Measurements from ENCODE around the gene FTCDNL1. TPM values are rescaled to one million over a fixed set of nuclear protein-coding genes. Genes with fewer than 3 reads are reported as not detected.

The FTCDNL1 gene
- total RNA-seq, 1 donor from 2014 or later = 2.7 TPM

DNA sequence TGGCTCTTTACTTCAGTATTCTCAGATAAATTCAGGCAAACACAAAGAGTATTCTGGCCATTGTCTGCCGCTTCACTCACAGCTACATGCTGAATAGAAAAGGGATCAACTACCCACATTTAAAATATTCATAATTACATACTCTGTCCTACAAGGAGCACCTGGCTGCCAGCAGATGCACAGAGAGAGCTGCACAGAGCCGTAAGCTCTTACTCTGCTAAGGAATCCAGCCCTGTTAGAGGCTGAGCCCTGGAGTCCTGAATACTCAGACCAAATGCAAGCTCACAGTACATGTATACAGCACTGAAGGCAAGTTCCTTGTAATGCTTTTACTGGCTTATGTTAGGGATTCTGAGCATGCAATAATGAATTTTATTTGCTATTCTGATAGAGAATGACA is 80.3 kb downstream of the FTCDNL1 start:
- H4K20me1 ChIP-seq (ENCODE audit: low read depth) = no peaks in the 10 kb centered on the region
- H3K36me3 ChIP-seq = no peaks in the 10 kb centered on the region
- H3K27me3 Mint-ChIP-seq (ENCODE audit: insufficient read depth, low read depth) = peaks cover 3% of the 10 kb centered on the region
- H3K27ac ChIP-seq = no peak overlapping the region
- H3K4me1 ChIP-seq = no peaks in the 10 kb centered on the region
- no peak overlapping the region for H3K4me3 ChIP-seq
- H3K9ac ChIP-seq = no peak overlapping the region
- no peaks in the 10 kb centered on the region for H3K9me3 Mint-ChIP-seq
- H3K4me3 Mint-ChIP-seq = no peak overlapping the region
- DNase-seq (ENCODE audit: low spot score) = no peak
- no peaks in the 10 kb centered on the region for H3K79me2 ChIP-seq (ENCODE audit: low read depth)
- no peaks in the 10 kb centered on the region for H3K4me1 Mint-ChIP-seq
- H3K9me3 ChIP-seq (ENCODE audit: low read depth) = no peaks in the 10 kb centered on the region
- no peaks in the 10 kb centered on the region for H3K27me3 ChIP-seq
- H3F3A ChIP-seq (ENCODE audit: low read depth) = no peaks in the 10 kb centered on the region
- H3K4me2 ChIP-seq = no peak overlapping the region
- no peaks in the 10 kb centered on the region for H3K36me3 Mint-ChIP-seq
- TF ChIP-seq EZH2phosphoT487 (IDR thresholded peaks at IDR 0.05) (no peak), EZH2 (IDR thresholded peaks at IDR 0.05) (no peak)
- TF ChIP-seq, protein P1, sequence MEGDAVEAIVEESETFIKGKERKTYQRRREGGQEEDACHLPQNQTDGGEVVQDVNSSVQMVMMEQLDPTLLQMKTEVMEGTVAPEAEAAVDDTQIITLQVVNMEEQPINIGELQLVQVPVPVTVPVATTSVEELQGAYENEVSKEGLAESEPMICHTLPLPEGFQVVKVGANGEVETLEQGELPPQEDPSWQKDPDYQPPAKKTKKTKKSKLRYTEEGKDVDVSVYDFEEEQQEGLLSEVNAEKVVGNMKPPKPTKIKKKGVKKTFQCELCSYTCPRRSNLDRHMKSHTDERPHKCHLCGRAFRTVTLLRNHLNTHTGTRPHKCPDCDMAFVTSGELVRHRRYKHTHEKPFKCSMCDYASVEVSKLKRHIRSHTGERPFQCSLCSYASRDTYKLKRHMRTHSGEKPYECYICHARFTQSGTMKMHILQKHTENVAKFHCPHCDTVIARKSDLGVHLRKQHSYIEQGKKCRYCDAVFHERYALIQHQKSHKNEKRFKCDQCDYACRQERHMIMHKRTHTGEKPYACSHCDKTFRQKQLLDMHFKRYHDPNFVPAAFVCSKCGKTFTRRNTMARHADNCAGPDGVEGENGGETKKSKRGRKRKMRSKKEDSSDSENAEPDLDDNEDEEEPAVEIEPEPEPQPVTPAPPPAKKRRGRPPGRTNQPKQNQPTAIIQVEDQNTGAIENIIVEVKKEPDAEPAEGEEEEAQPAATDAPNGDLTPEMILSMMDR (IDR thresholded peaks at IDR 0.05) = no peak
- no peak overlapping the region for H3K27ac Mint-ChIP-seq
- no peak overlapping the region for H2AFZ ChIP-seq (replicated peaks)

DNA sequence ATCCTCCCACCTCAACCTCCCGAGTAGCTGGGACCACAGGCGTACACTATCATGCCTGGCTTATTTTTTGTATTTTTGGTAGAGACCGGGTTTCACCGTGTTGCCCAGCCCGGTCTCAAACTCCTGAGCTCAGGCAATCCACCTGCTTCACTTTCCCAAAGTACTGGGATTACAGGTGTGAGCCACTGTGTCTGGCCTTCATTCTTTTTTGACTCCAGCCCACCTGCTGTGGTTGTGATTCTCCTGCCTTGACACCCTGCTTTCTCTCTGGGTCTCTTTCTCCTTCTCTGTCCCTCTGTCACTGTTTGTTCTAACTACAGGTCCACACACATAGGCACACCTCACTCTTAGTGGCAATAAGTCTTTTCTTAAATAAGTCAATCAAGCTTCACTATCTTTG is 85.3 kb downstream of the FTCDNL1 start:
- Histone ChIP-seq H3K27ac (no peak overlapping the region), H3K79me2 (ENCODE audit: low read depth) (no peaks in the 10 kb centered on the region), H3K4me1 (no peaks in the 10 kb centered on the region), H3K9me3 (ENCODE audit: low read depth) (no peaks in the 10 kb centered on the region), H4K20me1 (ENCODE audit: low read depth) (no peaks in the 10 kb centered on the region), H3K27me3 (no peaks in the 10 kb centered on the region), H3K4me3 (no peak overlapping the region), H2AFZ (replicated peaks) (no peak overlapping the region), H3F3A (ENCODE audit: low read depth) (no peaks in the 10 kb centered on the region), H3K9ac (no peak overlapping the region), H3K36me3 (no peaks in the 10 kb centered on the region), H3K4me2 (no peak overlapping the region)
- H3K9me3 Mint-ChIP-seq = no peaks in the 10 kb centered on the region
- no peak for TF ChIP-seq EZH2 (IDR thresholded peaks at IDR 0.05)
- no peak for TF ChIP-seq EZH2phosphoT487 (IDR thresholded peaks at IDR 0.05)
- TF ChIP-seq, protein P1 (IDR thresholded peaks at IDR 0.05) = no peak
- H3K27ac Mint-ChIP-seq = no peak overlapping the region
- no peak overlapping the region for H3K4me3 Mint-ChIP-seq
- peaks cover 4% of the 10 kb centered on the region for H3K4me1 Mint-ChIP-seq
- peaks cover 3% of the 10 kb centered on the region for H3K27me3 Mint-ChIP-seq (ENCODE audit: insufficient read depth, low read depth)
- no peak for DNase-seq (ENCODE audit: low spot score)
- H3K36me3 Mint-ChIP-seq = no peaks in the 10 kb centered on the region

DNA sequence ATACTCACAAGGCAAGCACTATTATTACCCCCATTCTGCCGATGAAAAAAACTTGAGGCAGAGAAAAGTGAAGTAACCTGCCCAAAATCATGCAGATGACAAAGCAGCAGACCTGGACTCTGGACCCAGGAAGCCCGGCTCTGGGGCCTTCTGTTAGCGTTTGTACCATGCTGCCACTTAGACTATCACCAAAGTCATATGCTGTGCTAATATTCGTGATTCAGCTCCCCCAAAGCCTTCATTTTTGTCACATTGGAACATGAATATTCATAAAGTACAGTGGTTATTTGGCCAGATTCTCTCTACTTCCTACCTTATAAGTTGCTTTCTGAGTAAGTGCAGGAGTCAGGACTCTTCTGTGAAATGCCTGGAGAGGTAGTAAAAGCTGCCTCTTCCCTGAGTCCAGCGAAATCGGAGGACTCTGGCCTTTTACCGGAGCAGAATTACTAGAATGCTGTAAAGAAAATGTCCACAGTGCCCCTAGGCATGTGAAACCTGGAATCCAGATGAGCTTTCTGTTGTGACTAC is 86.7 kb downstream of the FTCDNL1 start:
- Histone ChIP-seq H3K27me3 (no peaks in the 10 kb centered on the region), H3K27ac (no peak overlapping the region), H3K79me2 (ENCODE audit: low read depth) (no peaks in the 10 kb centered on the region), H3K9ac (no peak overlapping the region), H3K9me3 (ENCODE audit: low read depth) (no peaks in the 10 kb centered on the region), H3K4me3 (no peak overlapping the region), H2AFZ (replicated peaks) (peak overlapping the region; percentile 12), H3K36me3 (no peaks in the 10 kb centered on the region), H3F3A (ENCODE audit: low read depth) (no peaks in the 10 kb centered on the region), H3K4me1 (no peaks in the 10 kb centered on the region), H4K20me1 (ENCODE audit: low read depth) (no peaks in the 10 kb centered on the region), H3K4me2 (no peak overlapping the region)
- no peak for TF ChIP-seq EZH2 (IDR thresholded peaks at IDR 0.05)
- Mint-ChIP-seq H3K9me3 (no peaks in the 10 kb centered on the region), H3K36me3 (no peaks in the 10 kb centered on the region), H3K27ac (no peak overlapping the region), H3K27me3 (ENCODE audit: insufficient read depth, low read depth) (peaks cover 3% of the 10 kb centered on the region), H3K4me3 (no peak overlapping the region), H3K4me1 (peaks cover 4% of the 10 kb centered on the region)
- no peak for DNase-seq (ENCODE audit: low spot score)

DNA sequence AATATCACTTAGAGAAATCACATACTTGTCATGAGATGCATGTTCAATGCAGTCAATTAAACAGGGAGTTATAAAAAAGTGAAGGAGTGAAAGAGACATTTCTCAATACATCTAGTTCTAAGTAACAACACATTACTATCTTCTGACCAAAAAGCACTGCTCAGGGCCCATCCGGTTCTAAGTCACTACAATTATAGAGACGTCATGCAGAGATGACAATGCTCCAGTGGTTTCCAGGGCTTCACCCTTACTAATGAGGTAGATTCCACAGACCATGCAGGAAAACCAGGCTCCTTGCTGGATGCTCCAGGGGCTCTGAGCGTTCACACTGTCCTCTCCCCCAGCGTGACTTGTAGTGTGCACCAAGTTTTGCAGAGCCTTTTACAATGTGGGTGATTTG is 88.0 kb downstream of the FTCDNL1 start:
- H3K27ac Mint-ChIP-seq = no peak overlapping the region
- DNase-seq (ENCODE audit: low spot score) = no peak

More for the DNA sequence above, 88.0 kb downstream of the FTCDNL1 start:
- Histone ChIP-seq H3K9me3 (ENCODE audit: low read depth) (no peaks in the 10 kb centered on the region), H3K9ac (no peak overlapping the region), H3F3A (ENCODE audit: low read depth) (no peaks in the 10 kb centered on the region), H3K27ac (no peak overlapping the region), H3K27me3 (no peaks in the 10 kb centered on the region), H4K20me1 (ENCODE audit: low read depth) (no peaks in the 10 kb centered on the region), H2AFZ (replicated peaks) (no peak overlapping the region), H3K4me3 (no peak overlapping the region), H3K4me1 (no peaks in the 10 kb centered on the region), H3K36me3 (no peaks in the 10 kb centered on the region), H3K4me2 (no peak overlapping the region), H3K79me2 (ENCODE audit: low read depth) (no peaks in the 10 kb centered on the region)
- no peak overlapping the region for H3K4me3 Mint-ChIP-seq
- no peaks in the 10 kb centered on the region for H3K27me3 Mint-ChIP-seq (ENCODE audit: insufficient read depth, low read depth)
- TF ChIP-seq EZH2phosphoT487 (IDR thresholded peaks at IDR 0.05) = no peak
- TF ChIP-seq EZH2 (IDR thresholded peaks at IDR 0.05) = no peak
- TF ChIP-seq, protein P1 (IDR thresholded peaks at IDR 0.05) = no peak
- H3K9me3 Mint-ChIP-seq = no peaks in the 10 kb centered on the region
- peaks cover 4% of the 10 kb centered on the region for H3K4me1 Mint-ChIP-seq
- no peaks in the 10 kb centered on the region for H3K36me3 Mint-ChIP-seq

Measured in neural progenitor cell (in vitro differentiated cells).